Activated naive CD8-positive, alpha-beta T cell treated with anti-CD3 and anti-CD28 coated beads for 36 hours (primary cell): ENCODE measurements around the gene TAS2R41. TPM values are rescaled to one million over a fixed set of nuclear protein-coding genes. Genes with fewer than 3 reads are reported as not detected.
"Not testable (repeated sequence)": the region's sequence is repeated elsewhere in the genome, so short reads cannot be mapped to it uniquely, and the experiment has no call there.

ENCODE experiments used
- DNase-seq: peaks from one replicate; pipeline ENCODE4 v3.0.0; 2021
- H3K27ac Mint-ChIP-seq: one replicate; pipeline ENCODE4 v1.8.0; 2022; ENCODE audit warnings: mild to moderate bottlenecking, moderate library complexity, mixed read lengths
- H3K27me3 Mint-ChIP-seq: one replicate; pipeline ENCODE4 v1.8.0; 2022; ENCODE audit warnings: mild to moderate bottlenecking, mixed read lengths
- H3K36me3 Mint-ChIP-seq: one replicate; pipeline ENCODE4 v1.8.0; 2021; ENCODE audit warnings: mild to moderate bottlenecking, mixed read lengths
- H3K4me1 Mint-ChIP-seq: one replicate; pipeline ENCODE4 v1.8.0; 2021; ENCODE audit warnings: mixed read lengths
- H3K4me3 Mint-ChIP-seq: one replicate; pipeline ENCODE4 v1.8.0; 2022; ENCODE audit warnings: mild to moderate bottlenecking, moderate library complexity, mixed read lengths
- H3K9me3 Mint-ChIP-seq: one replicate; pipeline ENCODE4 v1.8.0; 2022; ENCODE audit warnings: mixed read lengths
- total RNA-seq, 2 experiments: library from RNA; stranded (reverse); gene quantifications; one replicate each; pipeline ENCODE4 v1.2.3, GENCODE V29; 2021

TAS2R41 gene
- total RNA-seq, 2 experiments from 2014 or later, result not detected

DNA sequence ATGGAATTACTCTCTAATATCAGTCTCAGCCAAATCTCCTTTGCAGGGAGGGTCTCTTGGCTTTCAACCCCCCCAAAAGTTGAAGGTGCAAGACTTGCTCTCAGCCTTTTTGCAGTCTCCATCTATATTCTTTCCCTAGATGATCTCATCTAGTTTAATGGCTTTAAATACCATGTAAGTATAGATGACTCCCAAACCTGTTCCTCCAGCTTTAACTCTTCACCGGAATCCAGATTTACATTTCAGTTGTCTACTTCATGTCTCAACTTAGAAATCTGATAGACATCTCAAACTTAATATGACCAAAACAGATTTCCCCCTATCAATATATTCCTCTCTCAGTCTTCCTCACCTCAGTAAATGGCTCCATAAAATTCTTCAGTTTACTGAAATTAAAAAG lies 9.9 kb upstream of the TAS2R41 start:
- peaks cover 10% of the 10 kb centered on the region for H3K36me3 Mint-ChIP-seq
- no peak overlapping the region for H3K27ac Mint-ChIP-seq
- no peaks in the 10 kb centered on the region for H3K27me3 Mint-ChIP-seq
- DNase-seq, result no peak
- H3K4me1 Mint-ChIP-seq, result no peaks in the 10 kb centered on the region
- no peak overlapping the region for H3K4me3 Mint-ChIP-seq
- peaks cover 3% of the 10 kb centered on the region for H3K9me3 Mint-ChIP-seq

DNA sequence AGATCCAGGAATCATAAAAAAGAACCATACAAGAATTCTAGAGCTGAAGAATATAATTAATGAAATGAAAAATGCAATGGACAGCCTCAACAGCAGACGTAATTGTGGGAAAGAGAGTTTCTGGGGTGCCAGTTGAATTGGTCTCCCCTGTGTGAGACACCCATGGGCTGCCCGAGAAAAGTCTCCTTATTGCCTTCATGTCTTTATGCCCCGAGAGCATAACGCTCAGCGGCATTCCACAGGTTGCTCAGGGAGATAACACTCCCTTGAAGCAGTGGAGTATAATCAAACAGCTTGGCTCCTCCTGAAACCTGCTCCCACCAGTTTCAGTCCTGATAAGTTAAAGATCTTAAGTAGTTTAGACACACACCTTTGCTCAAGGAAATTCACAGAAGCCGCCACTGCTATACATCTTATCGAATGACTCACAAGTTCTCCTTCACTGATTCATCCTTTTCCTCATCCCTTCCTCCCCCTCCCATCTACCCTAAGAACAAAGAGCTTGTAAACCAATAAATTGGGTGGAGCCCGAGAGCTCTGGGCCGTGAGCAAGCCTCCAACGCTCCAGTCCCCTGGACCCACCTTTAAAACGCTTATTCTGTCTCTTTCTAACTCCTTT lies 5.5 kb upstream of the TAS2R41 start:
- H3K27ac Mint-ChIP-seq, DNase-seq, H3K4me3 Mint-ChIP-seq, H3K4me1 Mint-ChIP-seq, H3K27me3 Mint-ChIP-seq, H3K9me3 Mint-ChIP-seq: not testable (repeated sequence)
- peaks cover 10% of the 10 kb centered on the region for H3K36me3 Mint-ChIP-seq

DNA sequence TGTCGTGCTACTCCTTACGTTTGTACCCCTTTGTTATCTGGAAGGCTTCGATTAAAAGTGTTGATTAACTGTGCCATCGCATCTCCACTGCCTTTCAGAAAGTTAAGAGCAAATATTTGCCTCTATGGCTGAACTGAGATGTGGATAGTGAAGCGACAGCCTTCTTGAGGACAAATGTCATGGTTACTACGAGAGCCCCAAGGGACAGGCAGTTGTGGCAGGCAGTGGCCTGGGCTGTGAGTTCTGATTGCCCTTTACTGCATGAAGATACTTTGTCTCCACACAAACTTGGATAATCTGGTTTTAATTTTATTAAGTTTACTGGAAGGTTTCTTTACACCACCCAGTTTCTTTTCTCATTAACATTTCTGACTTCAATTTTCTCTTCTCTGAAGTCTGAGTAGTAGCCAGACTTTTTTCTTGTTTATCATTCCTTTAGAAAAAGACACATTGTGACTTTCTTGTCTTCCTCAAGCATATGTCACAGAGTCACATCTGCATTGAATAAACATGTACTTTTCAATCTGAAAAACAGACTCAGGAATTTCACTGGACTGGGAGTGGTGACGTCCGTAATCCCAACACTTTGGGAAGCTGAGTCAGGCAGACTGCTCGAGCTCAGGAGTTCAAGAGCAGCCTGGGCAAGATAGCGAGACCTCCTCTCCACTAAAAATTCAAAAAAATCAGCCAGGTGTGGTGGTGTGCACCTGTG lies 1.5 kb downstream of the TAS2R41 start:
- H3K9me3 Mint-ChIP-seq, result no peaks in the 10 kb centered on the region
- no peak overlapping the region for H3K4me3 Mint-ChIP-seq
- H3K27ac Mint-ChIP-seq, result no peak overlapping the region
- peaks cover 21% of the 10 kb centered on the region for H3K4me1 Mint-ChIP-seq
- H3K36me3 Mint-ChIP-seq, result no peaks in the 10 kb centered on the region
- no peaks in the 10 kb centered on the region for H3K27me3 Mint-ChIP-seq
- DNase-seq, result no peak

DNA sequence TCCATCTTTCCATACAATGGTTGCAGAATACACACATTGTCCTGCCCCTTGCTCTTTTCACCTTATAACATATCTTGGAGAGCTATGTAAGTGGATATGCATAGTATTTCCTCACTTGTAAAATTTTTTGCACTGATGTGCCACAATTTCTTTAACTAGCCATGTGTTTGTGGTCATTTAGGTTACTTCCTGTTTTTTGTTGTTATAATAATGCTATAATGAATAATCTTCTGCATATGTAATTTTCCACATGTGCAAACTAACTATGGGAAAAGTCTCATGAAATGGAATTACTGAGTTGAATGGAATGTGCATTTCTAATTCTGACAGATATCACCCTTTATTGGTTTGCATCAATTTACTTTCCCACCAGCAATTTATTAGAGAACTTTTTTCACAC lies 2.8 kb downstream of the TAS2R41 start:
- Mint-ChIP-seq H3K4me3 (no peak overlapping the region), H3K27ac (no peak overlapping the region), H3K27me3 (no peaks in the 10 kb centered on the region), H3K4me1 (peaks cover 21% of the 10 kb centered on the region), H3K9me3 (no peaks in the 10 kb centered on the region), H3K36me3 (no peaks in the 10 kb centered on the region)
- DNase-seq, result no peak

DNA sequence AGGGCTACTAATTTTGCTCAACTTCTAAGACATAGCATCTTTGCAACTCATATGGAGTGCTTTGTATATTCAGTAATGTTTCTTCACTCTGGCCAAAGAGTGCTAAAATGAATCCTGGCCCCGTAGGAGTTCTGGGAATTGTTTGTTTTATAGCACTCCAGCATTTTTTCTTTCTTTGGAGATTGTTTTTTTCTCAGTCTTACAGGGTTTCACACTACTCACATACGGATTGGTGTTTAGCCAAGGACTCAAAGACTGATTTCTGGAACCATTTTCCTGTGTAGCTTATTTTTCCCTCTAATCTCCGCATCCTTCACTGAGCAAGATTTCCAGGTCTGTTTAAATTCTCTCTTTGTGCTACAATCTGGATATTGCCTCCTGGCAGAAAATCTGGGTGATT lies 6.4 kb downstream of the TAS2R41 start:
- no peak for DNase-seq
- Mint-ChIP-seq H3K4me3 (no peak overlapping the region), H3K36me3 (no peaks in the 10 kb centered on the region), H3K27me3 (no peaks in the 10 kb centered on the region), H3K4me1 (peaks cover 14% of the 10 kb centered on the region), H3K9me3 (no peaks in the 10 kb centered on the region), H3K27ac (no peak overlapping the region)

DNA sequence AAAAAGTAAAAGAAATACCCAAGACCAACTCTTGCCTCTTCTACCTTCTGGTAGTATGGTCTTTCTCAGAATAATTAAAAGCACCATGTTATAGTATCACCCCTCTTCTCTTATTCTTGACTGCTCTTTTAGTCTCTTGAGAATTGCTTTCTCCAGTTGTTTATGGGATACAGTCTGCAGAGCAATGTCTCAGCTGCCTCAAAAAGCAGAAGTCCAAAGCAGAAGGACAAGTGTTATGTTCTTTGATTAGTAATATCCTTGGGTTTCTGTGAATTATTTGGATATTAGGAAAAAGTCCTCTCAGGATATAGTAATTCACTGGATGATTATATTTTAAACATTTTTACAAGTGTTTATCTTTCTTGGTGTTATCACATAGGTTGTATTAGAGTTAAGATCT lies 7.4 kb downstream of the TAS2R41 start:
- H3K36me3 Mint-ChIP-seq, result no peaks in the 10 kb centered on the region
- DNase-seq, result no peak
- H3K27me3 Mint-ChIP-seq, result no peaks in the 10 kb centered on the region
- no peak overlapping the region for H3K27ac Mint-ChIP-seq
- no peaks in the 10 kb centered on the region for H3K9me3 Mint-ChIP-seq
- peaks cover 14% of the 10 kb centered on the region for H3K4me1 Mint-ChIP-seq
- no peak overlapping the region for H3K4me3 Mint-ChIP-seq

DNA sequence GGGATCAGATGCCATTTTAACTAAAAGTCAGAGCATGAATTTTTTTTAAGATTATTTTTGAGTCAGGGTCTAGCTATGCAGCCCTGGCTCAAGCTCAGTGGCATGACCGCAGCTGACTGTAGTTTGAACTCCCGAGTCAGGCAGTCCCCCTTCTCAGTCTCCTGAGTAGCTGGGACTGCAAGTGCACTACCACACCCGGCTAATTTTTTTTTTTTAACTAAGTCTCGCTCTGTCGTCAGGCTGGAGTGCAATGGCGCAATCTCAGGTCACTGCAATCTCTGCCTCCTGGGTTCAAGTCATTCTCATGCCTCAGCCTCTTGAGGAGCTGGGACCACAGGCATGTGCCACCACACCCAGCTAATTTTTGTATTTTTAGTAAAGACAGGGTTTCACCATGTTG lies 7.8 kb downstream of the TAS2R41 start:
- H3K27me3 Mint-ChIP-seq, result no peaks in the 10 kb centered on the region
- peaks cover 12% of the 10 kb centered on the region for H3K4me1 Mint-ChIP-seq
- H3K27ac Mint-ChIP-seq, result no peak overlapping the region

DNA sequence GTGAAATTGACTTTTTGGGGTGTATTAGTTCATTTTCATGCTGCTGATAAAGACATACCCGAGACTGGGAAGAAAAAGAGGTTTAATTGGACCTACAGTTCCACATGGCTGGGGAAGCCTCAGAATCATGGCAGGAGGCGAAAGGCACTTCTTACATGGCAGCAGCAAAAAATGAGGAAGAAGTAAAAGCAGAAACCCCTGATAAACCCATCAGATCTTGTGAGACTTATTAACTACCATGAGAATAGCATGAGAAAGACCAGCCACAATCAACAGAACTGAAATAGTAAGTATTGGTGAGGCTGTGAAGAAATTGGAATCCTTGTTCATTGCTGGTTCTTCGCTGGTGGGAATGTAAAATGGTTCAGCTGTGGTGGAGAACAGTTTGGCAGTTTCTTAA lies 8.6 kb downstream of the TAS2R41 start:
- H3K27ac Mint-ChIP-seq, DNase-seq, H3K27me3 Mint-ChIP-seq, H3K9me3 Mint-ChIP-seq, H3K4me1 Mint-ChIP-seq, H3K4me3 Mint-ChIP-seq, H3K36me3 Mint-ChIP-seq: not testable (repeated sequence)

More for the DNA sequence above, 7.8 kb downstream of the TAS2R41 start:
- Mint-ChIP-seq H3K4me3 (no peak overlapping the region), H3K9me3 (no peaks in the 10 kb centered on the region), H3K36me3 (no peaks in the 10 kb centered on the region)
- no peak for DNase-seq

DNA sequence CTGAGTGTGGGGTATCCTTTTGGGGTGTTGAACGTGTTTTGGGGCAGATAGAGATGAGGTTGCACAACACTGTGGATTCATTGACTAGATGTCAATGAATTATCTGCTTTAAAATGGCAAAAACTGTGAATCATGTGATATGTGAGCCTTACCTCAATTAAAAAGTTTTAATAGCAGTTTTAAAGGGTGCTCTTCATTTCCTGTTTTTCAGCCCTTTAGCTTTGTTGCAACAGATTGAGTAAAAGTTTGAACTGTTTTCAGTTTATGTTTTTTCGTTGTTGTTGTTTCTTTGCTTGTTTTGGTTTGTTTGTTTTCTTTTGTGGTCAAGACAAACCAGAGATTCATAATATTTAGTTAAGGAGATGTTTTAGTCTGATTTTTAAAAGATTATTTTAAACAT lies 9.4 kb downstream of the TAS2R41 start:
- DNase-seq, result no peak
- H3K9me3 Mint-ChIP-seq, result no peaks in the 10 kb centered on the region
- no peak overlapping the region for H3K27ac Mint-ChIP-seq
- no peaks in the 10 kb centered on the region for H3K27me3 Mint-ChIP-seq
- no peak overlapping the region for H3K4me3 Mint-ChIP-seq
- peaks cover 5% of the 10 kb centered on the region for H3K4me1 Mint-ChIP-seq
- no peaks in the 10 kb centered on the region for H3K36me3 Mint-ChIP-seq

DNA sequence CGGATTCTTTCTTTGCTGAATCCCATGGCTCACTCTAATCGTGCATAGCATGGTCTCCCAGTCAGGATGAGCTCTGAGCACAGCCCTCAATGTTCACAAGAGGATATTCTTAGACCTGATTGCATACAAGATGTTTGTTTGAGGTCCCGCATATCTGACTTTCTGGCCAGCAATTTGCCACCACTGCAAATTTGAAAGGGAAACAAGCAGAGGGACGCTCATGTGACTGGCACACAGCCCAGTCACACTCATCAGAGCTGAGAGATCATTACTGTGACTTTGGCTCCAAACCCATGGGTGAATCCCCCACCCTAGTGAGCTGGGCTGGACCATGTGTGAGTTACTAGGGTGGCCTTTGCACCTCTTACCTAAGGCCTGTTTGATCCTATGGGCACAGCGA lies 9.9 kb downstream of the TAS2R41 start:
- Mint-ChIP-seq H3K4me3 (no peak overlapping the region), H3K36me3 (peaks cover 2% of the 10 kb centered on the region), H3K9me3 (no peaks in the 10 kb centered on the region), H3K27ac (no peak overlapping the region), H3K27me3 (no peaks in the 10 kb centered on the region), H3K4me1 (peaks cover 9% of the 10 kb centered on the region)
- no peak for DNase-seq

DNA sequence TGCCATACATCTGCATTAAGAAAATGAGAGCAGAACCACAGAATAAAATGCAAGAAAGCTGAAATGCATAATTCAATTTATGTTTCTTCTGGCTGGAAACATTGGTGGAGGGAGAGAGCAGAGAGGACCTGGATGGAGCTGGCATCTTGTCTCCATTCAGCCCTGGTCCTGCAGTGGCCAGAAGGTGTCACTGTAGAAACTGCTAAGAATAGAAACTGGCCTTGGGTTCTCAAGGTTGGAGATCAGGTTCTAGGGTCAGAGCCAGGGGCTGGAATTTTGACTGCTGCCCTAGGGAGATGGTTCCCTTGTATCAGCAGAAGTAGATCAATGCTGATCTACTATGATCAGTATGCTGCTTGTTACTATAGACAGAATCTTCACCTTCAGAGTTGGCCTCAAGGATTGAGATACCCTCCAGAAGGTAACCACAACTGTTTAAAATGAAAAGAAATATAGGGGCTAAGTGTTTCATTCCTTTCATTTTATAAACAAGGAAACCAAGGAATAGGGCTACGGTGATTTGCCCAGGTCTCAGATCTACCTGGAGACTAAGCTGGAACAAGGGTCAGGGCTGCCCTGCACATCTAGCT lies 13.1 kb downstream of the TAS2R41 start:
- Mint-ChIP-seq H3K4me3 (no peak overlapping the region), H3K36me3 (peaks cover 6% of the 10 kb centered on the region), H3K27ac (no peak overlapping the region), H3K4me1 (peaks cover 28% of the 10 kb centered on the region), H3K27me3 (no peaks in the 10 kb centered on the region), H3K9me3 (no peaks in the 10 kb centered on the region)
- DNase-seq, result no peak

DNA sequence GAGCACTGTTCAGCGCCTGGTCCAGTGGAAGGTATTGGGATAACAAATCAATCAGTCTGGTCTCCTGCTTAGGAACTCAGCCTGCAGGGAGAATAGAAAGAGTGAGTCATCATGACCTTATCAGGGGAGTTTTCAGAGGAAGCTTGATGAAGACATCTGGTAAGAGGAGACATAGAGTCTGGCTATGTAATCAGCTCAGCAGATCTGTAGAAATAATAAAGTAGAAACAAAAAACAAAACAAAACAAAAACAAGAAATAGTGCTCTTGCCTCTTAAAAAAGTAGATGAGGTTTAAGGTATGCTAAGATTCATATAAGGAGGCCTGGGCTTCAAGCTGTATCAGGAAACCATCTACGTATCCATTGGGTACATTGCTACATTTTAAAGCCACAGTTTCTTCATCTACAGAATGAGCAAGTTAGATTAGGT lies 14.4 kb downstream of the TAS2R41 start:
- Mint-ChIP-seq H3K4me3 (no peak overlapping the region), H3K27ac (peak overlapping the region; percentile 62), H3K36me3 (peaks cover 8% of the 10 kb centered on the region), H3K9me3 (no peaks in the 10 kb centered on the region), H3K4me1 (peaks cover 32% of the 10 kb centered on the region), H3K27me3 (no peaks in the 10 kb centered on the region)
- no peak for DNase-seq

DNA sequence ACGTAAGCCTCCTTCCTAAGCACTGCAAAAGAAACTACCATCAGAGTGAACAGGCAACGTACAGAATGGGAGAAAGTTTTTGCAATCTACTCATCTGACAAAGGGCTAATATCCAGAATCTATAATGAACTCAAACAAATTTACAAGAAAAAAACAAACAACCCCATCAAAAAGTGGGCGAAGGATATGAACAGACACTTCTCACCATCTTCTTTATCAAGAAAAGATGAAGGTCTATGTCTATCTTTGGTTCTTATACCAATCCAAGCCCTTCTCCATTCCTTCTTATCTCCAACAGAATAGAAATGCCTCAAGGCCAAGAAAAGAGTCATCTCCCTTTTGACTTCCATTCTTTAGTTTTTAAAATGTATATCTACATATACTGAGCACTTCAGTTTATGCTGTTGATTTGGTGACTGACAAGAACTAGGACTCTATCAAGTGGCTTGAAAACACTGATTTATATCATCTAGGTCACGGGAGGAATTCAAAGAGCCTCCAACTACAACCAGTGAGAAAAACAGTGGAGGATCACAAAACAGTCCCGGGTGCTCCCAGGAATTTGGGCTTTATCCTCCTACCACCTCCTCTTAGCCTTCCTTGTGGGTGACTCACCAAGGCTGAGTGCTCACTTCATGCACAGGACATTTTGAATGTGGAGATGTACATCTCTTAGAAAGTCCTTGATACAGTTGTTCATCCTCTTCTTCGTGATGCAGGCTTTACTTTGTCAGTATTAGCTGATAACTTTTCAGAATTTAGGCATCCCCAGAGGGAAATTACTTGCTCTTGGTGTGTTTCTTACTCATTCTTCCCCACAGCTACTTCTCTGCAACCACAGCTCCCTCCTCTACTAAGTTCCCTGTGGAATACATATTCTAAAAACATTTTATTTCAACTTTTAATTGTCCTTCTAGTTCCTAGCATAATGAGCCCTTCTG lies 15.4 kb downstream of the TAS2R41 start:
- Mint-ChIP-seq H3K27ac (peak overlapping the region; percentile 80), H3K4me3 (peak overlapping the region; percentile 23), H3K9me3 (no peaks in the 10 kb centered on the region), H3K4me1 (peaks cover 32% of the 10 kb centered on the region), H3K36me3 (peaks cover 8% of the 10 kb centered on the region), H3K27me3 (no peaks in the 10 kb centered on the region)
- DNase-seq, result no peak

DNA sequence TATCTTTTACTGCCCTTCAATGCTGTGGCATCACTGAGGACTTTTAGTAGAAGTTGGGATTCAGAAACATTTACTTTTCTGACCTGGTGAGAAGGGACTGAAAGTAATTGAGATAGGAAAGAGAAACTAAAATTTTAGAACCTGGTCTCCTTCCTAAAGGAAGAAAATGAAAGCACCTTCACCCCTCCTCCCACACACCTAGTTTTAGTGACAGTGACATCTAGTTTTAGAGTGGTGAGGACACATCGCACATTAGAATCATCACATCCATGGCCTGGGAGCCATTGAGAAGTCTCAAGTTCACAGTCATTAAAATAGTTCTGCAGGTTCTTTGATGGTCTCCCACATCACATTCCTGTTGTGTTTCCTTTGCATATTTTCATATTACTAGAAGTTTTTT lies 16.1 kb downstream of the TAS2R41 start:
- Mint-ChIP-seq H3K27ac (peak overlapping the region; percentile 80), H3K4me1 (peaks cover 32% of the 10 kb centered on the region), H3K9me3 (no peaks in the 10 kb centered on the region), H3K4me3 (peak overlapping the region; percentile 27), H3K36me3 (peaks cover 8% of the 10 kb centered on the region), H3K27me3 (no peaks in the 10 kb centered on the region)
- no peak for DNase-seq

DNA sequence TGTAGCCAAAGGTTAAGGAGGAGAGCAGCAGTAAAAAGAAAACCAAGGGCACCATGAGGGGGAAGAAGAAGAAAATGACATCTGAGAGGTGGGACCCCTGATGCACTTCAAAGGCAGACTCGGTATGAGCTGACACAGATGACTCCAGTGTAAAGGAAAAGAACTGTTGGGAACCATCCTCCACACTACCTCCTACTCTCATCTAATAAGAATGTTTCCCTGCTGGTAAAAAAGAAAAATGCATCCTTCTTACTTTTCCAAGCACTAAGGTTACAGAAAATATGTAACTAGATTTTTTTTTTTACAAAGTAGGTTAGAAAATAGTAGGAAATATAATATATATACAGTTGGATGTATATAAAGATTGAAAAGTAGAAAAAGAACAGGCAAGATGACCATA lies 16.9 kb downstream of the TAS2R41 start:
- H3K36me3 Mint-ChIP-seq, result peaks cover 8% of the 10 kb centered on the region
- H3K27me3 Mint-ChIP-seq, result no peaks in the 10 kb centered on the region
- no peak for DNase-seq
- no peak overlapping the region for H3K4me3 Mint-ChIP-seq
- H3K9me3 Mint-ChIP-seq, result no peaks in the 10 kb centered on the region
- H3K27ac Mint-ChIP-seq, result no peak overlapping the region
- peaks cover 32% of the 10 kb centered on the region for H3K4me1 Mint-ChIP-seq
